ELR (cell line): ENCODE data around the gene DUOX1.

Experiments
- DNase-seq: peaks from one replicate; pipeline ENCODE4 v3.0.0-alpha.2; 2015; ENCODE audit warnings: low read depth

DUOX1 gene

DNA sequence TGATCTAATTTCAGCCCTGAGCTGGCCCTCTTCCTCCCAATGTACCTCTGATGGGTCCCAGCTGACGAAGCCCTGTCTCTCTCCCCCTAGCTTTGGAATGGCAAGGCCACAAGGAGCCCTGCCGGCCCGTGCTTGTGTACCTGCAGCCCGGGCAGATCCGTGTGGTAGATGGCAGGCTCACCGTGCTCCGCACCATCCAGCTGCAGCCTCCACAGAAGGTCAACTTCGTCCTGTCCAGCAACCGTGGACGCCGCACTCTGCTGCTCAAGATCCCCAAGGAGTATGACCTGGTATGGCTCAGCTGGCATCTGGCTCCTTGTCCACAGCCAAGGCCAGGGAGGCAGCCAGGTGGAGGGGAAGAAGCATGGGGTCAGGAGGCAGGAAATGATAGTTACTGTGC is 14.2 kb downstream of the DUOX1 start:
- no peak for DNase-seq

DNA sequence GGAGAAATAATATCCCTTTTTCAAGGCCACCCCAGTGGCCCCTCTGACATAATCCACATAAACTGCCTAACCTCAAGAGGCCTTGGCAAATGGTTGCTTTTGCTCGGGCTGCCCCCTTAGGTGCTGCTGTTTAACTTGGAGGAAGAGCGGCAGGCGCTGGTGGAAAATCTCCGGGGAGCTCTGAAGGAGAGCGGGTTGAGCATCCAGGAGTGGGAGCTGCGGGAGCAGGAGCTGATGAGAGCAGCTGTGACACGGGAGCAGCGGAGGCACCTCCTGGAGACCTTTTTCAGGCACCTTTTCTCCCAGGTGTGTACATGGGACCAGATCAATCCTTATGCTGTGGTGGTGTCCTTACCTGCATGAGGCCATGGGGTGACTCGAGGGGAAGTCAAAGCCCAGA is 15.0 kb downstream of the DUOX1 start:
- no peak for DNase-seq

DNA sequence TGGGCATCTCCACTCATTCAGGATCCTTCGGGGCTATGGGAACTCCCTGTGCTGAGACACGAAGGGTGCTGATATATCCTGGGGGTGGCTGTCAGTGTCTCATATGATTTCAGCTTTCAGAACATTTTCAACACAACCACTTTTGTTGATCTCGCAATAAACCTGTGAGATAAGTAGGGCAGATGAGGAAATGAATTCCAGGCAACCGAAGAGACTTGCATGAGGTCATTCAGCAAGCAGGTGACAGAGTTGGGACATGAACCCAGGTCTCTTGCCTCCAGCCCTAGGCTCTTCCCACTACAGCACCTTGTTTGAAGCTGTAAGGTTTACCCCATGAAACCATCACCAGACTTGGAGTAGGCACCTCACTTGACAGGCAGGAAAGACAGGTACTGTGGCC is 16.6 kb downstream of the DUOX1 start:
- DNase-seq: no peak

DNA sequence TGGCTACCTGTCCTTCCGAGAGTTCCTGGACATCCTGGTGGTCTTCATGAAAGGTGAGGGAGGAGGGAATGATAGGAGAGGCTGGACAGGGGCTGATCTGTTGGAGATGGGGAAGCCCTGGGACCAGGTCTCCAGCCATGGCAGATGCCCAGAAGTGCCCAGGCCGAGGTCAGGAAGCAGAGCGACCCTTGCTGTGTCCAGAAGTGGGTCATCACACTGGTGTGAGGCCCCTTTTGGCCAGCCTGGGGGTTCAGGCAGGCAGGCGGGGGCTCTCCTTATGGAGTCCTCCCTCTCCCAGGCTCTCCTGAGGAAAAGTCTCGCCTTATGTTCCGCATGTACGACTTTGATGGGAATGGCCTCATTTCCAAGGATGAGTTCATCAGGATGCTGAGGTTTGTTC is 17.8 kb downstream of the DUOX1 start:
- DNase-seq: no peak

DNA sequence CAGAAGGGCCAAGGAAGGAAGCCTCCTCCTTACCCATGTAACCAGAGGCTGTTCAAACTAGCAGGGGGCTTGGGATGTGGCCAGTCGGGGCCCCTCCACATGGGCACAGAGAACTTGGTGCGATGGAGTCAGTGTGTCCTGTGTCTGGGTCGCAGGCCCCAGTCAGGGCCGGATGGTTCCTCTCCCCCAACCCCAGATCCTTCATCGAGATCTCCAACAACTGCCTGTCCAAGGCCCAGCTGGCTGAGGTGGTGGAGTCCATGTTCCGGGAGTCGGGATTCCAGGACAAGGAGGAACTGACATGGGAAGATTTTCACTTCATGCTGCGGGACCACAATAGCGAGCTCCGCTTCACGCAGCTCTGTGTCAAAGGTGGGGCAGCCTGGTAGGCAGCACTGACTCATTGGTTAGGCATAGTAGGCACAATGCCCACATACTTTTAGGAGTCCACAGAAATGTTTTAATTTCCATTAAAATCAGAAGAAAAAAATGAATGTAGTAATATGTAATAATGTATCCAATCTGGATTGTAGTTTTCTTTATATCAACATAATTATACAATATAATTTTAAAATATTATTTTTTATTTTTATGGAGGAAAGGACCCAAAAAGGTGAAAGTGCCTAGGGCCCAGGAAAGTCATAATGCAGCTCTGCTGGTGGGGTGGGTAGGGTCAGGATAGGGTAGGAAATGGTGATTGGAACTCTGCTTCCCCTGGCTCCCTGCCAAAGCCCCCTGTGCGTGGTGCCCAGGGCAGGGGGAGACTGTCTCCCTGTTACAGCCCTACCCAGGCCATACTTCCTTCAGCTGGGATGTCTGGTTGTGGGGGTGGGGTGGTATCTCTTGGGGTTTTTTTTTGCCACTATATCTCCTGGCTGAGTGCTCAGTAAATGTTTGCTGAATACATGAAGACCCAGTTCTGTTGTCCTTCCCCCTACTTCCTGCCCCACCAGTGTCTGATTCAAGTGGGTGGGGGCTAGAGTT is 18.6 kb downstream of the DUOX1 start:
- no peak for DNase-seq

DNA sequence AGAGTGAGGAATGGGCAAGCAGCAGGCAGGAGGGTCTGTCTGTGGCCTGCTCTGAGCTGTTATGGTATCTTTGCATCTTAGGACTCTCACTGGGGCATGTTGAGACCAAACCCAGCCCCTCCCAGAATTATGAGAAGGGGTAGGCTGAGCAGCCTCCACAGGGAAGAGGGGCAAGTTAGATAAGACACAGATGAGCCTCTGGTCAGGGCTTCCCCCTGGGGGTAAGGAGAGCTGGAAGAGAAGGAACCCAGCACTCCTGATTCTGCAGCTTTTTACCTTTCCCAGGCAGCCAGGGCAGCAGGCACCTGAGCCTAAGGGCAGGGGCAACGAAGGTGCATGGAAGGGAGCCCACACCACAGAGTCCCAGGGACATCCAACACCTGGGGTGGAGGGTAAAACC is 19.3 kb downstream of the DUOX1 start:
- DNase-seq: no peak

DNA sequence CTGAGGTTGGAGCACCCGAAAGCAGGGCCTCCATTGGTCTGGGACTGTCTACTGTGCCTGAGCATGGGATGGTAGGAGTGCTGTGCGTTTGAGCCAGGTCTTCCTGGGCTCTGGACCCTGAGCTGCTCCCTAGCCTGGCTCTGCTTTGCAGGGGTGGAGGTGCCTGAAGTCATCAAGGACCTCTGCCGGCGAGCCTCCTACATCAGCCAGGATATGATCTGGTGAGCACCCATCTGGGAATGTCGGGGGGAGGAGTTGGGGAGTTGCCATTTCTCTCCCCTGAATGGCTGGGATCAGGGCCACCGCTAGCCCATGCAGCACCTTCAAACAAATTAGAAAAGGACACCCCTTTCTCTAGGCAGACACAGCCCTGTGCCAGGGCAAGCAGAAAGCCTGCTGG is 20.7 kb downstream of the DUOX1 start:
- DNase-seq: peak; percentile 26

DNA sequence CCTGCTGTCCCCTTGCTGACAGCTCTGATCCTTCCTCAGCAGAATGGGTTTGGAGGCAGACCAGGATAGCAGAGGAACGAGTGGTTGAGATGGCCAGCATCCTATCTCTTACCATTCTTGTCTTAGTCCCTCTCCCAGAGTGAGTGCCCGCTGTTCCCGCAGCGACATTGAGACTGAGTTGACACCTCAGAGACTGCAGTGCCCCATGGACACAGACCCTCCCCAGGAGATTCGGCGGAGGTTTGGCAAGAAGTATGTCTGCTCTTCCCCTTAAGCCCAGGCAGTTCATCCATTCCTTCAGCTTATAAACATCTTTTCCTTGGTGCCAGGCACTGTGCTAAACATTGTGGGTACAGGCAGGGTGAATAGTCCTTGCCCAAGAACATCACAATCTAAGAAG is 21.2 kb downstream of the DUOX1 start:
- no peak for DNase-seq

DNA sequence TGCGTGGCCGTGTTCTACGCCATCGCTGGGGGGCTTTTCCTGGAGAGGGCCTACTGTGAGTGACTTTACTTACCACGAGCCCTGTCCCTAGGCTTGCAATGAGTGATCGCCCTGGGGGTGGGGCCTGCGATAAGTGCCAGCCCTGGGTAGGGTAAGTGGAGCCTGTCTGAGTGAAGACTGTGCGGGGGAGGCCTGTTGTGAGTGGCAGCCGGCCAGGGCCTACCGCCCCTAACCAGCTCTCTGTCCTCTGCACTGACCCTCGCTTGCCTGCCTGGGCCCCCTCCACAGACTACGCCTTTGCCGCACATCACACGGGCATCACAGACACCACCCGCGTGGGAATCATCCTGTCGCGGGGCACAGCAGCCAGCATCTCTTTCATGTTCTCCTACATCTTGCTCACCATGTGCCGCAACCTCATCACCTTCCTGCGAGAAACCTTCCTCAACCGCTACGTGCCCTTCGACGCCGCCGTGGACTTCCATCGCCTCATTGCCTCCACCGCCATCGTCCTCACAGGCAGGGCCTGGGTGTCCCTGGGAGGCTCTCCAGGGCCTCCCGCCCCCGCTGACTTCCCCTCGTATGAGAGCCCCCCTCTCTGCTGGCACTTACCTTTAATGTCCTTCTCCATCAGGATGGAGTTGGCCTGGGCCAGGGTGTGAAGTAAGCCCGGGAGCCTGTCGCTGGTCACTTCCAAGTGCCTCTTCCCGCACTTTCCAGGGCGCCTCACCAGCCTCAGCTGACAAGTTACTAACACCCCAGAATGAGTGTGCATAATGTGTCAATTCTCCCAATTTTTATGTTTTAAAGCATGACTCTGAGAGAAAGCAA is 22.4 kb downstream of the DUOX1 start:
- no peak for DNase-seq

DNA sequence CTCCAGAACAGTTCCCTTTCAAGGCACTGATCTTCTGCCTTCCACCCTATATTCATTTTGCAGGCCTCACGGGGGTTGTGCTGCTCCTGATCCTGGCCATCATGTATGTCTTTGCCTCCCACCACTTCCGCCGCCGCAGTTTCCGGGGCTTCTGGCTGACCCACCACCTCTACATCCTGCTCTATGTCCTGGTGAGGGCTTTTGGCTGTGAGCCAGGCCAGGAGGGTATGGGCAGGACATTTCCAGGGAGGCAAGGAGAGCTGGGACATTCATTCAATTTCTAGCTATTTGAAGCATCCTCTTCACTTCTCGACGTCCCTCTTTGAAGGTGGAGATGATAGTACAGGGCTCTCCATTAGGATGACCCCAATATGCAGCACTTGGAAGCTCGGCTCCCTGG is 25.9 kb downstream of the DUOX1 start:
- DNase-seq: no peak

DNA sequence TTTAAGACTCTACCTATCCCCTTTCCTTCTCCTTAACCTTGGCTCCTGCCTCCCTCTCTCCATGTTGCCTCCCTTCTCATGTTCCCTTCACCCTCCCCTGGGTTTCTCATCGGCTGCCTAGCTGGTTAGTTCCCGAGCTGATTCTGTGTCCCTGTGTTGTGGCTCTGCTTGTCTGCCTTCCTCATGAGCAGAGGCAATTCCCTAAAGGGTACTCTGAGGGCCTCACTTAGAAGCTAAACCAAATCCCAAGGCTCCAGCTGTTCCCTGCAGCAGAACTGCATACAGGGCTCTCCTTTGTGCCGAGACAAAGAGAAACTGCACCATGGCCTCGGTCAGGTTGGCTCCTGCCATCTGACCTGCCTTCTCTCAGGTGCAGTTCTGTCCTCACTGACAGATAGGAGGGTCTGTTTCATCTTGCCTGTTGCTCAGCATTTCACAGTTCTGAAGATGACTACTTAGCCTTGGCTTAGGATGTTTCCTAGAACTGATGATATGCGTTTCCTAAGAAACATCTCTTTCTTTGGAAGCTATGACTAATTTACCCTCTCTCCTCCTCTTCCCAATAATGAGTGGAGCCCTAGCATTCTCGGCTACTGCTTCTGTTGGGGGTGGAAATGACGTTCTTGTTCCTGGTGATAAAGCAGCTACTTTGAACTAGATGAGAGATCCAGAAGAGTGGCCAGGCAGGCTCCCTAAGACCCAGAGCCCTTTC is 27.1 kb downstream of the DUOX1 start:
- DNase-seq: peak; percentile 66

DNA sequence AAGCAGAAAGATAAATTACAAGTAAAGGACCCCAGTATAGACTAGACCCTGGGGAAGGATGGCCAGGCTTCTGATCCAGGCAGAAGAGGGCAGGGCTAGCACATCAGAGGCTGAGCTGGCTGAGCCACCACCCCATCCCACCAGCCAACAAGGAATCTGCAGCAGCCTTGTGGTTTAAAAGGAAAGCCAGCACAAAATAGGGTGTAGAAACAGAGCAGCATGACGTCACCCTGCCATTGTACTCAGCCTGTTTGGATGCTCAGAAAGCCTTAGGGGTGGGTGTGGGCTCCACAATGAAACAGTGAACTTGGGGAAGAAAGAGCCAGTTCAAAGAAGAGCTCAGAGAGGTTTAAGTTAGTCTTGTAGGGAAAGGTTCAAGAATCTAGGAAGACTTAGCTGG is 28.2 kb downstream of the DUOX1 start:
- DNase-seq: peak; percentile 88

DNA sequence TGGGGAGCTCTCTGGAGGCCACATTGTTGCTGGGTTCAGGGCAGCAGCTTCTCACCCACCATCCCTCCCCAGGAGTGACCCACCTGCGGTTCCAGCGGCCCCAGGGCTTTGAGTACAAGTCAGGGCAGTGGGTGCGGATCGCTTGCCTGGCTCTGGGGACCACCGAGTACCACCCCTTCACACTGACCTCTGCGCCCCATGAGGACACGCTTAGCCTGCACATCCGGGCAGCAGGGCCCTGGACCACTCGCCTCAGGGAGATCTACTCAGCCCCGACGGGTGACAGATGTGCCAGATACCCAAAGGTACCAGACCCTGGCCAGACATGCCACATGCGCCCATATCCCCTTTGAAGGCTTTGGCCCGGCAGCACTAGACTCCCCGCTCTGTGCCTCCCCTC is 31.9 kb downstream of the DUOX1 start:
- DNase-seq: no peak

DNA sequence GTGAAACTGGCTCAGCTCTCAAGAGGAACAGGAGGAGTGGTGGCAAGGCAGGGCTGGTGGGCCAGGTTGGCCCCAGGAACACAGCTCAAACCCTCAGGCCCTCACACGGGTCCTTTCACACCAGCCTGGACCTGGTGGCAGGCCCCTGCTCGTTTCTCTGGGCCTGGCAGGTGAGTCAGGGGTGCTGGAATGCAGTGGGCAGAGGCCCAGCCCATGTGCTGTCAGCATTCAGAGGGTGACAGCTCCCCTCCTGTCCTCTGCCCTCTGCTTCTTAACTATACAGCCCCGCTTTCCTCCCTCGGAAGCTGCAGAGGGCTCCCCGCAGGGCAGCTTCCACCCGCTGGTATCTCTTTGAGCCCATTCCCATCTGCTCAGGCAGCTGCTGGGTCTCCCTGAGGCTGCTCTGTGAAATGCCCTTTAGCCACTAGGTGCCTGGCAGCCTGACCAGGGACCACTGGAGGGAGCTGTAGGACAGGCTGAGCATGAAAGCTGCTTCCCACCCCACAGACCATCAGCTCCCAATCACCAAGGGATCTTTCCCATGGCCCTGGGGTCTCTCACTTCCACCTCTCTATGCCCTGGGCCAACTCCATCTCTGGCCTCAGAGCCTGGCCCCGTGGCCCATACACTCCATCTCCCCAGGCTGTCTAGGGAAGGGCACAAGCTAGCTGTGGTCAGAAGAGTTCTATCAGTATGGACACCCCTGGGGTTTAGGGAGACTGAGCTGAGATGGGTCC is 33.1 kb downstream of the DUOX1 start:
- DNase-seq: peak; percentile 81

DNA sequence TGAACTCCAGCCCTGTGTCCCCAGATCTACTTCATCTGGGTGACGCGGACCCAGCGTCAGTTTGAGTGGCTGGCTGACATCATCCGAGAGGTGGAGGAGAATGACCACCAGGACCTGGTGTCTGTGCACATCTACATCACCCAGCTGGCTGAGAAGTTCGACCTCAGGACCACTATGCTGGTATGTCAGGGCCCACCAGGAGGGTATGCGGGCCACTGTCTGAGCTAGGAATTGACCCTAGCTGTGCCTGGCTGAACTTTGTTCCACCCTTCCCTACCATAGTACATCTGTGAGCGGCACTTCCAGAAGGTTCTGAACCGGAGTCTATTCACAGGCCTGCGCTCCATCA is 33.7 kb downstream of the DUOX1 start:
- DNase-seq: no peak

DNA sequence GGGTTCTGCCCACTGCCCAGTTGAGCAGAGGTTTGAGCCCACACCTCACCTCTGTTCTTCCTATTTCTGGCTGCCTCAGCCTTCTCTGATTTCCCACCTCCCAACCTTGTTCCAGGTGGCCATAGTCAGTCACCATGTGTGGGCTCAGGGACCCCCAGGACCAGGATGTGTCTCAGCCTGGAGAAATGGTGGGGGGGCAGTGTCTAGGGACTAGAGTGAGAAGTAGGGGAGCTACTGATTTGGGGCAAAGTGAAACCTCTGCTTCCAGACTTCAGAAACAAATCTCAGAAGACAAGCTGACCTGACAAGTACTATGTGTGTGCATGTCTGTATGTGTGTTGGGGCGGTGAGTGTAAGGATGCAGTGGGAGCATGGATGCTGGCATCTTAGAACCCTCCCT is 35.1 kb downstream of the DUOX1 start:
- DNase-seq: no peak

DNA sequence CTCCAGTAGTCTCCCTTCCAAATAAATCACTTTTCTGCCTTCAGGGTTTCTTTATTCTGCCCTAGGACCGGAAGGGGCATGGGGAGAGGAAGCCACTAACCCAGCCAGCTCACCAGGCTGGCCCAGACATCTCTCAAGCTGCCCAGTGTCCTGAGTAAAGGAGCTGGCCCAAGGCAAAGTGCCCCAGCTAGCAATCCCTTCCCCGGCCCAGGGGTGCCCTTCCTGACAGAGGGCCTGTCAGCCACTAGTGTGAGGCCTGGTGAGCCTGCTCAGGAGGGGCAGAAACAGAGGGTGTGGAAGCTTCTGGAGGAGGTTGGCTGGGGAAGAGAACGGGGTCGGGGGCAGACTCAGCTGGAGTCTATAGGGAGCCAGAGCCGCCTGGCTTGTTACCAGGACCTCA is 35.7 kb downstream of the DUOX1 start:
- DNase-seq: no peak

DNA sequence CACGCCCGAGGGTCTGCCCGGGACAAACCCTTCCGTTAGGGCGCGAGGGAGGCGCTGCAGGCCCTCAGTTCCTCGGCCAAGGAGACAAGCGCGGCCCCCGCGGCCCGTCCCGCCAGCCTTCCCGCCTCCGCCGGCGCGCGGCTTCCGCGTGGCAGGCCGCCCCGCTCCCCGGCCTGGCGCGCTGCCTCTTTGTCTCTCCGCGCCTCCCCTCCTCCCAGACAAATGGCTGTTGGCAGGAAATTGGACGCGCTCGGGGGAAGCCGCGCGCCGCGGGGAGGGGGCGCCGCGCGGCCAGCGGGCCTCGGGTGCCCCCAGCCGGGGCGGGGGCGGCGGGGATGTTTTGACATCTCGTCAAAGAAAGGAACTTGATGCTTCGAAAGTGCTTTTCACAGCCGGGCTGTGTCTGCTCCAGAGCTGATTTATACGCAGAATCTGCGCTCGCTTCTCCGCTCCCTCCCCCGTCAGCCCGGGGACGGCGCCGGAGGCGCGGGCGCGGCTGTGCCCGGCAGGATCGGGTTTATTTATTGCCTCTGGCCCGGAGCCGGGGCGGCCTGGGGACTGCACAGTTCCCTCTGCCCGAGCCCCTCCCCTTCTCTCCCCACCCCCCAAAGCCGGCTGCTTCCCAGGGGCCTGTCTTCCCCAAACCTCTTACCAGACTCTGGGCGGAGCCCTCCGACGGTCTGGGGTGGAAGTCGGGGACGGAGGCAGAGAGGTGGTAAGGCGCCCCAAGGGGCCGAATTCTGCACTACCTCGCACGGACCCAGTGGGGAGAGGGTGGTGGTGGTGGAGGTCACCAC is 37.2 kb downstream of the DUOX1 start:
- peak; percentile 88 for DNase-seq

DNA sequence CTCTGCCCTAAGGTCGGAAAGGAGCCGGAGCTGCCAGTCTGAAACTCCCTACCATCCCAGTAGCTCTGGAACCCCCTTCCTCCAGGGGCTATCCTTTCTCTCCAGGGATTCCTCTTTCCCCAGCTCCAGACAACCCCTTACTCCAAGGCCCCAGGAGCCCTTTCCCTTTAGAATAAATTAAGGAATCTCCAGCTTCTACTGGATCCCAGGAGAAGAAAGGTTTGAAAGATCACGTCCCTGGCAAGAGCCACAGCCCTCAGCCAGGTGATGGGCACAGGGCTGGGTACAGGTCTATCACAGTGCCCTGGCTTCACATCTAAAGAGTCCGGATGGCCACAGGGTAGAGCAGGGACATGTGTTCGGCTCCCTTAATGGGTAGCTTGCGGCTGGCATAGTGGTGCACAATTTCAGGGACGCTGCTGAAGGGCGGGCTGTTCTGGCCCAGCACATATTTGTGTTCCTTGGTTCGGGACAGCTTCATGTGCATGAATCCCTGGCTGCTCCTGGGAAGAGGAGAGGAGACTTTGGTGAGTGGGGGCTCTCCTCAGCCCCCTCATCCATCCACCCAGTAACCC is 37.9 kb downstream of the DUOX1 start:
- no peak for DNase-seq

DNA sequence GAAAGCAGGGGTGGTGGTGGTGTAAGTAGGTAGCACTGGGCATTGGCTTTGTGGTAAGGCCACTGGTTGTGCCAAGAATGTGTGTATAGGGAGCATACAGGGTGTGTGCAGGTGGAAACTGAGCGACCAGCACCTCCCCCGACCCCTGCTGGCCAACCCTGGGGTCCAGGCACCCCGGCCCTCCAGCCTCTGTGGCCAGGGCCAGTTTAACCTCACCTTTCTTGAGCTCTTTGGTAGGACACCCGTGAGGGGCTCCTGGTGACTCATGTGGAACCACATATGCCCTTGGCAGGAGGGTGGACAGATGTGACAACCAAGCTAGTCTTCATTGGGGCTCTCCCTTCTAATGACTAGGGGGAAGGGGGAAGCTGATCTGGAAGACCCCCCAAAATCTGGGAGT is 38.5 kb downstream of the DUOX1 start:
- no peak for DNase-seq
